ENCODE results near the gene HRNR. TPM values are rescaled to one million over a fixed set of nuclear protein-coding genes. Genes with fewer than 3 reads are reported as not detected.

Gene HRNR
- total RNA-seq, 4 donors from 2014 or later, result 0.06 TPM; not detected in 3

DNA sequence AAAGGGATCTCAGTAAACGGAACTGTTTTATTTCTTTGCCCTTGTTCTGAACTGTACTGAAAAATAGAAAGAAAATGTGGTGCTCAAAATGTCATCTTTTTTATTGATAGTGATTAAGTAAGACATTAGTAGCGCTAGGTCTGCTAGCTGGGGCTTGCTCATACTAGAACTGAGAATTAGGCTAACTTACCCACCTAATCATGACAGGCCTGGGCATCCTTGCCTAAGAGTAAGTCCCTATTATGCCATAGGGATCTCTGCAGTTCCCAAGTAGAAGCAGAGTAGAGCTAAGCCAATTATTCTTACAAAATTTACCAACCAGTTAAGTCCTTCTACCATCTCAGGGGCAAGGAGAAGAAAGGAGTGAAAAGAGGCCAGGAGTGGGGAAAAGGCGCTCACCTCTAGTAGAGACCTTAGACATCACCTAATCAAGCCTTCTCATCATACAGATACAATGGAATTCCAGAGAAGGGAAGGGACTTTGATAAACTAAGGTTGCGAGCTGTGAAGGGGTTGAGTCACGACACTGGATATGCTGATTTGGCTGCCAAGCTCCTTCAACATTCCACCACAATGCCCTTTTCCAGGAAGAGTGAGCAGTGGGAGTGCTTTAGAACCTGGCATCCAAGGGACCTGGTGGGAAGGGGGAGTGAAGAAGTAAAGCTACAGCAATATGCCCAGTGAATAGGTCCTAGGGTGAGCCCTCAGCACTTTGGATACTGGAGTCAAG lies 37.3 kb downstream of the HRNR start:
- no peak for DNase-seq
- no peaks in the 10 kb centered on the region for H3K9me3 ChIP-seq
- intact Hi-C loops (cut with DNase I; ENCODE audit: low total_unique reads), result loop anchor here (10.0 kb wide), 1 partner anchor 132 kb away; no protein-coding TSS in a partner anchor
- no peaks in the 10 kb centered on the region for H3K27me3 ChIP-seq
- H3K27ac ChIP-seq, result no peak overlapping the region
- H3K36me3 ChIP-seq, result no peaks in the 10 kb centered on the region
- TF ChIP-seq POLR2A (IDR thresholded peaks at IDR 0.05), result no peak
- TF ChIP-seq, protein P1, sequence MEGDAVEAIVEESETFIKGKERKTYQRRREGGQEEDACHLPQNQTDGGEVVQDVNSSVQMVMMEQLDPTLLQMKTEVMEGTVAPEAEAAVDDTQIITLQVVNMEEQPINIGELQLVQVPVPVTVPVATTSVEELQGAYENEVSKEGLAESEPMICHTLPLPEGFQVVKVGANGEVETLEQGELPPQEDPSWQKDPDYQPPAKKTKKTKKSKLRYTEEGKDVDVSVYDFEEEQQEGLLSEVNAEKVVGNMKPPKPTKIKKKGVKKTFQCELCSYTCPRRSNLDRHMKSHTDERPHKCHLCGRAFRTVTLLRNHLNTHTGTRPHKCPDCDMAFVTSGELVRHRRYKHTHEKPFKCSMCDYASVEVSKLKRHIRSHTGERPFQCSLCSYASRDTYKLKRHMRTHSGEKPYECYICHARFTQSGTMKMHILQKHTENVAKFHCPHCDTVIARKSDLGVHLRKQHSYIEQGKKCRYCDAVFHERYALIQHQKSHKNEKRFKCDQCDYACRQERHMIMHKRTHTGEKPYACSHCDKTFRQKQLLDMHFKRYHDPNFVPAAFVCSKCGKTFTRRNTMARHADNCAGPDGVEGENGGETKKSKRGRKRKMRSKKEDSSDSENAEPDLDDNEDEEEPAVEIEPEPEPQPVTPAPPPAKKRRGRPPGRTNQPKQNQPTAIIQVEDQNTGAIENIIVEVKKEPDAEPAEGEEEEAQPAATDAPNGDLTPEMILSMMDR (IDR thresholded peaks at IDR 0.05), result no peak
- H3K4me1 ChIP-seq, result no peaks in the 10 kb centered on the region
- no peak overlapping the region for H3K4me3 ChIP-seq

DNA sequence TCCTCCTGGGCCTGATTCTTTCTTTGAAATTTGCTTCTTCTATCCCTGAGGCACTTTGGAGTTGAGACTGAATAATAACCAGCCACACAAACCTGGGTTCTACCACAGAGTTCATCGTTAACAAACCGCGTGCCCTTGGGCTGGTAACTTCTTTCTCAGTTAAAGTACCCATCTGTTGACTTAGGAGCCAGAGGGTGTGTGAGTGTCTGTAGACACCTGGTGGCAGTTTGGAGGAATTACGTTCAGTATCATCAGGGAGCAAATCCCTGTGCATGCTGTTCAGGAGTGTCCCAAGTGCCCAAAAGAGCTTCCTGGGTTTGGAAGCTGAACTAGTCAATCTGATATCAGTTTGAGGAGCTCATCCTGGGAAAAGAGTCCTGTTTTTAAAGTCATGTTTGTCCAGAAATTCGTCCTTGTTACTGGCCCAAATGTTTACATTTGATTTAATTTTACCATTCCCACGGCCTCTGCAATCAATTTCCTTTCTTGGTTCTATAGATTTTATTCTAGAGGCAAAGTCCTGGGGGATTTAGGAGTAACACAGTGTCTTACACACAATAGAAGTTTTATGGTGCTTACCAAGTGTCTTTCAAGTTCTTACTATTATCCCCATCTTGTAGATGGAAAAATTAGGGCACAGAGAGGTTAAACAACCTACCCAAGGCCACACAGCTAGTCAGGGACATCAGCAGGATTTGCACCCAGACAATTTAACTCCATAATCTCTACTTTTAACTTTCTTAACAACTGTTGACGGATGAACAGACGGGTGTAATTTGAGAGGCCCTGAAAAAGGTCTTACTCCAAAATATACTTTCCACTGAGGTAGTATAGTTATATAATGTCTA lies 38.2 kb downstream of the HRNR start:
- Histone ChIP-seq H3K27me3 (no peaks in the 10 kb centered on the region), H3K9me3 (no peaks in the 10 kb centered on the region), H3K27ac (no peak overlapping the region), H3K4me3 (no peak overlapping the region), H3K4me1 (no peaks in the 10 kb centered on the region), H3K36me3 (no peaks in the 10 kb centered on the region)
- intact Hi-C loops (cut with DNase I; ENCODE audit: low total_unique reads), result loop anchor here (10.0 kb wide), 1 partner anchor 131 kb away; no protein-coding TSS in a partner anchor
- TF ChIP-seq, protein P1 (IDR thresholded peaks at IDR 0.05), result peak; percentile 43 to 75 (median 56)
- TF ChIP-seq POLR2A (IDR thresholded peaks at IDR 0.05), result no peak
- DNase-seq, result no peak

DNA sequence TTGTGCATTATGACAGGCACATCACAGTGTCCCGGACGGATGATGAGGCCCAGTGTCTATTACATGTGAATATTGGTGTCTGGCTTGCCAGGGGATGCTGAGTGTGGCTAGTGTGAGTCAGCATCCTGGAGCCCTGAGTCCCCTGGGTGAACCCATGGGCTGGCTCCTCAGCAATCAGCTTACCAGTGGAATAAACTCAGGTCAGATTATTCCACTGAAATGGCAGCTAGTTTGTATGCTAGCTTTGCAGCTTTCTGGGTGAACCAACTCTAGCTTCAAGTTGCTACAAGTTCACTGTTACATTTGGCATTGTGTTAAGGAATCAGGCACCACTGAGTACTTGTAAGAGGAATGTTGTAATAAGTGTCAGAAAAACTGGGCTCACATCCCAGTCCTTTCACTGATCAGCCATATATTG lies 41.0 kb downstream of the HRNR start:
- Histone ChIP-seq H3K27me3 (no peaks in the 10 kb centered on the region), H3K9me3 (no peaks in the 10 kb centered on the region), H3K27ac (no peak overlapping the region), H3K36me3 (no peaks in the 10 kb centered on the region), H3K4me3 (no peak overlapping the region), H3K4me1 (no peaks in the 10 kb centered on the region)
- DNase-seq, result no peak
- intact Hi-C loops (cut with DNase I; ENCODE audit: low total_unique reads), result loop anchor here (10.0 kb wide), 1 partner anchor 128 kb away; no protein-coding TSS in a partner anchor
- TF ChIP-seq, protein P1 (IDR thresholded peaks at IDR 0.05), result no peak
- TF ChIP-seq POLR2A (IDR thresholded peaks at IDR 0.05), result no peak

DNA sequence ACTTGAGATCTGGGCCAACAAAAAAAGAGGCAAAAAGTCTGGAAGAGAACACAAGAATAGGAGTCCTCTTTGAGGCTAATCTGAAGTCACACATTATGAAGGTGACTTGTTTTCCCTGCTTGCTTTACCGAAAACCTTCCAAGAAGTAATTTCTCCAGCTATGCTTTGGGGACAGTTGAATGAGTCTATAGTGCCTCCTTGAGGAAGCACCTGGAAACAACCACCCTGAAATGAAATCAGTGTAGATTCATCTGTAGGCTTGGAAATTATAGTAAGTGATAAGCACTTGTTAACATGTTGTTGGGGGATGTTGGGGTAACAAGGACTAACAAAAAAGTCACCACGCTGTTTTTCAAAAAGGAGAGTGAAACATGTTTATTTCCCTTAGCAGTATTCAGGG lies 41.6 kb downstream of the HRNR start:
- H3K27me3 ChIP-seq, result no peaks in the 10 kb centered on the region
- intact Hi-C loops (cut with DNase I; ENCODE audit: low total_unique reads), result loop anchor here (10.0 kb wide), 1 partner anchor 128 kb away; no protein-coding TSS in a partner anchor
- DNase-seq, result no peak
- no peak overlapping the region for H3K4me3 ChIP-seq
- TF ChIP-seq POLR2A (IDR thresholded peaks at IDR 0.05), result no peak
- TF ChIP-seq, protein P1 (IDR thresholded peaks at IDR 0.05), result peak in 1 of 4 experiments; percentile 23
- no peaks in the 10 kb centered on the region for H3K9me3 ChIP-seq
- no peaks in the 10 kb centered on the region for H3K36me3 ChIP-seq
- H3K4me1 ChIP-seq, result no peaks in the 10 kb centered on the region
- H3K27ac ChIP-seq, result no peak overlapping the region

DNA sequence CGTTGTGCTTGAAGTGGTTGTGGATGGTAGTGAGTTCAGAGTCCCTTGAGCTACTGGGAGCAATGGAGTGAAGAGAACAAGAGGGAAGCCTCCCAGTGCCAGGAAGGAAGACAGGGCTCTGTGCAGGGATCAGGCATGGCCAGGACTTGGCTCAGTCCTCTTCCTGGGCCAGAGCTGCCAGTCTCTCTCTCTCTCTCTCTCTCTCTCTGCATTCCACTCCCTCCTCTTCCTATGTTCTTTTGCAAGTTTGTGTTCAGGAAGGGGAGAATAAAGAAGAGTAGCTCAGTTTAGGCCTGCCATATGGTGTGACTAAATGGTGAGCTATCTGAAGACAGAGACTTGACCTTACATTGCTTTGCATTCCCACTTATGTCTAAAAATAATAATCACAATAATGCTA lies 44.4 kb downstream of the HRNR start:
- no peak overlapping the region for H3K4me3 ChIP-seq
- no peaks in the 10 kb centered on the region for H3K4me1 ChIP-seq
- no peak for DNase-seq
- H3K36me3 ChIP-seq, result no peaks in the 10 kb centered on the region
- no peak overlapping the region for H3K27ac ChIP-seq
- no peaks in the 10 kb centered on the region for H3K27me3 ChIP-seq
- no peaks in the 10 kb centered on the region for H3K9me3 ChIP-seq
- TF ChIP-seq, protein P1 (IDR thresholded peaks at IDR 0.05), result no peak
- TF ChIP-seq POLR2A (IDR thresholded peaks at IDR 0.05), result no peak
- intact Hi-C loops (cut with DNase I; ENCODE audit: low total_unique reads), result no loop called here
